NCI-H2107 treated with DMSO at 0.1 percent for 48 hours (cell line): ENCODE data around the gene NUPR1.
"Not testable (repeated sequence)": the region's sequence is repeated elsewhere in the genome, so short reads cannot be mapped to it uniquely, and the experiment has no call there.

Experiments
- DNase-seq: peaks from one replicate; lab custom pipeline; 2025; ENCODE audit not compliant: unreplicated experiment; lab: John Stamatoyannopoulos, UW

Gene NUPR1

GRCh38 chr16:28527985-28528384 lies 10.8 kb downstream of the NUPR1 start:
- DNase-seq, result no peak

- not testable (repeated sequence) for DNase-seq
Measured at GRCh38 chr16:28527100-28527785, 11.5 kb downstream of the NUPR1 start.

DNA sequence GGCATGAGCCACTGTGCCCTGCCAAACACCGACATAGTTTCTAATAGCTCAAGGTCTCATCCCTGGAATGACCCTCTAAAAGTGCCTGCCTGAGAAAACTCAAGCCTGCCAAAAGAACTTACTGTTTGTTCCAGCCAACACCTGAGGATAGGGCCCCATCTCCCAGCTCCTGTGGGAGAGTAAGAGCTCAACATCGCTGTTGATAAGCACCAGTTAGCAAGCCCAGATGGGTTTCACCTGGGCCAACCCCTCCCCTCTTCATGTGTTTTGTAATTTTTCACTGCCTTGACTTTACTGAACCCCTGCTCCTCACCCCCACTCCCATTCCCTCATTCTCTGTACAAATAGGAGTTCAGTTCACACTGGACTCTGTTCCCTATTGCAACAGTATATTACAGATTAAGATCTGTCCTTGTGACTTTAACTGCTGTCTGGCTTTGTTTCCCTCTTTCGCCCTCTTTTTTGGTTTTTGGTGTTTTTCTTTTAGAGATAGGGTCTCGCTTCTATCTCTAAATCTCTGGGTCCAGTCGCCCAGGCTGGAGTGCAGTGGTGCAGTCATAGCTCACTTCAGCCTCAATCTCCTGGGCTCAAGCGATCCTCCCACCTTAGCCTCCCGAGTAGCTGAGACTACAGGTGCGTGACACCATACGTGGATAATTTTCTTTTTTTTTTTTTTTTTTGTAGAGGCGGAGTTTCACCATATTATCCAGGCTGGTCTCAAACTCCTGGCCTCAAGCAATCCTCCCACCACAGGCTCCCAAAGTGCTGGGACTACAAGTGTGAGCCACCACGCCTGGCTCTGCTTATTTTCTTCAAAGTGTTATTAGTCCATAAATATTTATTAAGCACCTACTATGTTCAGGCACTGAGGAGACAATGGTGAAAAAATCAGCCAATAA lies 12.3 kb downstream of the NUPR1 start:
- DNase-seq, result no peak

DNA sequence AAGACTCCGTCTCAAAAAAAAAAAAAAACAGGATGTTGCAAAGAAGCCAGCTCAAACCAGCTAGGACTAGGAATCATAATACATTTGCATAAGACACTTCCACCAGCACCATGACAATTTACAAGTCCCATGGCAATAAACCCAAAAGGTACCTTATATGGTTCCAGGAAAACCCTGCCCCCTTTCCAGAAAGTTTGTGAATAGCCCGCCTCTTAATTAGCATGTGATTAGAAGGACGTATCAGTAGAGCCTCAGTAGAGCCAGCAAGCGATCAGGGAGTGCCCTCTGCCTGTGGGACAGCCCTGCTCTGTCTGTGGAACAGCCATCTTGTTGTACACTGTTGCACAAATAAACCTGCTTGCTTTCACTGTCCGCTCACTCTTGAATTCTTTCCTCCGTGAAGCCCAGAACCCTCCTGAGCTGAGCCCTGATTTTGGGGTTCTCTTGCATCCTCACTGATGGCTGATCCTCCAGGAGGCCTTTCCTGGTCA lies 14.0 kb downstream of the NUPR1 start:
- DNase-seq, result no peak

DNA sequence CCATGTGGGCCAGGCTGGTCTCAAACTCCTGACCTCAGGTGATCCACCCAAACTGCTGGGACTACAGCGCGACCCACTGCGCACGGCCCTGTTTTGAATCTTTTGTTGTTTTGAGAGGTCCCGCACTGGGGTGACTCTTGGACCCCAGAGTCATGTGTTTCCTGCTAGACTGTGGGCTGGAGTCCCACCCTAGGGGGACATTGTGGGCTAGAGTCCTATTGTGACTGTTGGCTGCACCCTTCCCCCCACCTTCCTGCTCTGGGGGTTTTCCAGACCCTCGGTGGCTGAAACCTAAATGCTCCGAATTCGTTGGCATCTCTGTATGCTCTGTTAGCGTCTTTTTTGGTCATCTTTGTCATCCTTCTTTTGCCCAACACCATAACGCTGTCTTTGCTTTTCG lies 16.0 kb downstream of the NUPR1 start:
- no peak for DNase-seq

DNA sequence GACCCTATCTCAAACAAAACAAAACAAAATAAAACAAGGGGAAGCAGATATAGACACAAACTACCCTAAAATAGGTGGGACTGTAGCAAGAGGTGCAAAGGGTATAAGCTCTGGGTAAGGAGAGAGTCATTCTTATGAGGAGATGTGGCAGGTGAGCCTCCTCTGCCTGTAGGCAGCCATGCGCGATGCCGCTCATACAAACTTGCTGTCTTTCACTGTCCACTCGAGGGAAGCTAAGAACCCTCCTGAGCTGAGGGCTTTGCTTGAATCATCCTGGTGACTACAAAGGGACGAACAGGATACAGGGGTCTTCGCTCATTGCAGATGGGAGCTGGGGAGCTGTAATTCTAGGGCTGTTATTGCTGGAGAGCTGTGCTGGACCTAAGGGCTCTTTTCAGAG lies 17.3 kb downstream of the NUPR1 start:
- no peak for DNase-seq

DNA sequence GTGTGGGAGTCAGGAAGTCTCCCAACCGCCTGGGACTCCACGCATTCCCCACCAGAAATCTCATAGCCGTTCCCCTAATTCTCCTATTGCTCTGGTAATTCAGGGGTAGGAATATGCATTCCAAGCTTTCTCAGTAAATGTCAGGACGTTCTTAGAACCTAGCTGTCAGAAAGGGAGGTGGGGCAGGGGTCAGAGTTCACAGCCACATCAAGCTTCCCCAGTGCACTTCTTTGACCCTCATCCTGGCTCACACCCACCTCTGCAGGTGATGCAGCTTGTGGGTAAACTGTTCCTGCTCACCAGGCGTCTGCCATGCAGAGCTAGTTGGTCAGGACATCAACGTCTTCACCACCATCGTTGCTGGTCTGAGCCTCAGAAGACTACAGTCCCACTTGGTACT lies 18.1 kb downstream of the NUPR1 start:
- DNase-seq, result no peak

DNA sequence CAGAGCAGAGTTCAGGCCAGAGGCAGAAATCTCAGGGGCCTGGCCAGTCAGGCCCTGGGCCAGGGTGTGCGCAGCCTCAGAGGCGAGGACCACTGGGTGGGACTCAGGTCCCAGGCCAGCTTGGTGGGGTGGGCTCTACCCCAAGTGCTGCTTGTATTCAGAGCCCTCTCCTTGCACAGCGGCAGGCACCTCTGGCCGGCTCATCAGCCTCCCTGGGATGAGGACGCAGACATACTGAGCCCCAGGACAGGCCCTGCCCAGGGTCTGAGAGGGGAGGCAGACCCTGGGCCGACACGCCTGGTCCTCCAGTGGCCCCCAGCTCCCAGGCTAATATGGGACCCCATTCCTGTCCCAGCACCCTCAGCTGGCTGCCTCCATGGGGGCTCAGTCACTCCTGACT lies 24.5 kb downstream of the NUPR1 start:
- DNase-seq, result no peak

GRCh38 chr16:28513484-28514181 lies 25.1 kb downstream of the NUPR1 start:
- no peak for DNase-seq

- no peak for DNase-seq
Measured at GRCh38 chr16:28511801-28512789, 26.7 kb downstream of the NUPR1 start.

GRCh38 chr16:28511031-28511430 lies 27.7 kb downstream of the NUPR1 start:
- no peak for DNase-seq

- no peak for DNase-seq
Measured at GRCh38 chr16:28505489-28506137, 33.2 kb downstream of the NUPR1 start.

DNA sequence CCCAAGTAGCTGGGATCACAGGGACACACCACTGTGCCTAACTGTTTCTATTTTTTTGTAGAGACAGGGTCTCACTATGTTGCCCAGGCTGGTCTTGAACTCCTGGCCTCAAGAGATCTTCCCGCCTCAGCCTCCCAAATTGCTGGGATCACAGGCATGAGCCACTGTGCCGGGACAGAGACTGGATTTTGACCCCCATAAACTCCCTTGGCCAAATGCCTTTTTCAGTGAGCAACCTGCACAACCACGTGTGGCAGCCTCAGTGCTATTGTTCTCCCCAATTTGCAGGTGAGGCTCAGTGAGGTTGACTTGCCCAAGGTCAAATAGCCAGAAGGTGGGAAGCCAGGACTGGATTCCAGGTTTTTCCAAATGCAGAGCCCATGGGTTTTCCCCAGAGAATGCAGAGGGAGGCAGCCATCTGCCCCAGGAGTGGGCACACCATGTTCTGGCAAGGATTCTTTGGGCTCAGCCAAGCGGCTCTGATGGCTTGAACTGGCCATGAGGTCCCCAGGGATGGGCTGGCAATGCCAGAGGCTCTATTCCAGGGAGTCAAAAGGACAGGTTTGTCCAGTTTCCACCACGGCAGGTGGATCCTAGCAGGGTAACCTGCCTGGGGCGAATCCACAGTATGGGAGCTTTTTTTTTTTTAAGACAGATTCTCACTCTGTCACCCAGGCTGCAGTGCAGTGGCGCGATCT lies 33.9 kb downstream of the NUPR1 start:
- DNase-seq, result no peak

- DNase-seq, result no peak
Measured at GRCh38 chr16:28503470-28504259, 35.1 kb downstream of the NUPR1 start.

DNA sequence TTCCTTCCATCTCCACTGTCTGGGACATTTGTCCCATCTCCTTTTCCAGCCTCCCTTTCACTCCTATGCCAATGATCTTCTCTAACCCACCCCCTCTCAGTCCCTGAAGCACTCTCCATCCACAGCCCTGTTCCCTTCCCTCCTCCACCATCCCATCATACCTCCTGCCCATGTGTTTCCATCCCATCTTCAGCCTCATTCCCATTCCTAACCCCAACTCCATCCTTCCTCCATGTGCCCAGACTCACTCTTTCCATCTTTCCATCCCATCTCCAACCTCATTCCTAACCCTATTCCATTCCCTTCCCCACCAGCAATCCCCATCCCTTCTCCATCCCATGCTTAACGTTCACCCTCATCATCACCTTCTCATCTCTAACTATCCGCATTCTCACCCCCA lies 36.5 kb downstream of the NUPR1 start:
- no peak for DNase-seq

DNA sequence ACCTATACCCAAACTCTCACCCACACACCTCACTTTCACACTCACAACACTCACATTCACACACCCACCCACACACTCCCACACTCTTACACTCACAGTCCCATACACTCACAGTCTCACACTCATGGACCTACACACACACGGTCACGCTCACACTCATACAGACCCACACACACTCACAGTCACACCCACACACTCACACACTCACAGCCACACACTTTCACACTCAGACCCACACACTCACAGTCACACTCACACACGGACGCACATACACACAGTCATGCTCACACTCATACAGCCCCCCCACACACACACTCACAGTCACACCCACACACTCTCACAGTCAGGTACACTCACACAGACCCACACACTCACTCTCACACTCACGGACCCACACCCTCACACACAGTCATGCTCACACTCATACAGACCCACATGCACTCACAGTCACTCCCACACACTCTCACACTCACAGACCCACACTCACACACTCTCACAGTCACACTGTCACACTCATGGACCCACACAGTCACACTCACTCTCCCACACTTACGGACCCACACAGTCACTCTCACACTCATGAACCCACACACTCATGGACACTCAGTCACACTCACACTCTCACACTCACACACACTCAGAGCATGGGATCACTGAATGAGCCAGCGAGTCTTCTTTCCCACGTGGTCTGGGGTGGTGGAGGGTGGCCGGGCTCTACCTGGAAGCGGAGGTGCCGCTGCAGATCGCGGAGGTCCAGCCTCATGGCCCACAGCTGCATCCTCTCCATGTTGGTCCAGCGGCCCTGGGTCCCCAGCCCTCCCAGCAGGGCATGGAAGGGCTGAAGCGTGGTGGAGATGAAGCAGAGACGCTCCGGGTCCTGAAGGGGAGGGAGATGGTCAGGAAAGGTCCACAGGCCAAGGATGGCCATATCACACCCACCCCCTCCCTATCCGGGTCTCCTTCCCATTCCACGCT lies 37.2 kb downstream of the NUPR1 start:
- DNase-seq, result no peak

DNA sequence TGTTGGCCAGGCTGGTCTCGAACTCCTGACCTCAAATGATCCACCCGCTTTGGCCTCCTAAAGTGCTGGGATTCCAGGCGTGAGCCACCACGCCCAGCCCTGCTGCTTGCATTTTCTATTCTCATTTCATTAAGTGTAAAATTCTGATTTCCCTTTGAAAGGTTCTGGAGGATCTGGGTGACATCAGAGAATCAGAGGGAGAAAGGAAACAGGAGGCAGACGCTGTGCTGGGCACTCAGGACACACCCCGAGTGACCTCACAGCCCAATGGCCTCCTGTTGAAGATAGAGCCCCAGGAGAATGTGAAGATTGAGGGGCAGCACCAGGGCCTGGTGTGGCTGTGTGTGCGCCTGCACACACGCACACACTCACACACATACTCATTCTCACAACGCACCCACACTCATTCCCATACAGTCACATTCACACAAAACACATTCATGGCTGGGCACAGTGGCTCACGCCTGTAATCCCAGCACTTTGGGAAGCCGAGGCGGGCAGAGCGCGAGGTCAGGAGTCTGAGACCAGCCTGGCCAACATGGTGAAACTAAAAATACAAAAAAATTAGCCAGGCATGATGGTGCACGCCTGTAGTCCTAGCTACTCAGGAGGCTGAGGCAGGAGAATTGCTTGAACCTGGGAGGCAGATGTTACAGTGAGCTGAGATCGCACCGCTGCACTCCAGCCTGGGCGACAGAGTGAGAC lies 38.1 kb downstream of the NUPR1 start:
- not testable (repeated sequence) for DNase-seq
